MM.1S (cell line): ENCODE measurements around the gene AGPS.
"Not testable (repeated sequence)": the region's sequence is repeated elsewhere in the genome, so short reads cannot be mapped to it uniquely, and the experiment has no call there.

Source experiments
- DNase-seq: peaks from one replicate; pipeline ENCODE4 v3.0.0-alpha.2; 2015
- H2AFZ ChIP-seq: fragments of 300-600 bp; sonication (generic); 2 replicates; pipeline ENCODE4 v1.6.0; 2016; ENCODE audit warnings: antibody characterized with exemption, low read length
- H3F3A ChIP-seq: fragments of 300-600 bp; sonication (generic); 2 replicates; pipeline ENCODE4 v1.6.1; 2016; ENCODE audit warnings: mild to moderate bottlenecking, antibody characterized with exemption, low read length, moderate library complexity, mixed read lengths; ENCODE audit not compliant: insufficient read depth
- H3K27ac ChIP-seq: fragments of 300-600 bp; sonication (generic); 2 replicates; pipeline ENCODE4 v1.5.1; 2016; ENCODE audit warnings: mild to moderate bottlenecking, low read length
- H3K27me3 ChIP-seq: fragments of 300-600 bp; sonication (generic); replicated peaks from 2 replicates; pipeline ENCODE4 v1.6.0; 2016; ENCODE audit warnings: low read length; ENCODE audit not compliant: insufficient read depth
- H3K36me3 ChIP-seq: fragments of 300-600 bp; sonication (generic); replicated peaks from 2 replicates; pipeline ENCODE4 v1.6.1; 2016; ENCODE audit warnings: mild to moderate bottlenecking, low read length, mixed read lengths; ENCODE audit not compliant: insufficient read depth
- H3K4me1 ChIP-seq: fragments of 300-600 bp; sonication (generic); 2 replicates; pipeline ENCODE4 v1.6.1; 2016; ENCODE audit warnings: low read length, mixed read lengths
- H3K4me2 ChIP-seq: fragments of 300-600 bp; sonication (generic); 2 replicates; pipeline ENCODE4 v1.6.0; 2016; ENCODE audit warnings: low read depth, low read length
- H3K4me3 ChIP-seq: fragments of 300-600 bp; sonication (generic); 2 replicates; pipeline ENCODE4 v1.5.1; 2016; ENCODE audit warnings: low read length, mixed read lengths
- H3K79me2 ChIP-seq: fragments of 300-600 bp; sonication (generic); 2 replicates; pipeline ENCODE4 v1.6.1; 2016; ENCODE audit warnings: mixed run types, low read length, mixed read lengths
- H3K9ac ChIP-seq: fragments of 300-600 bp; sonication (generic); 2 replicates; pipeline ENCODE4 v1.6.1; 2016; ENCODE audit warnings: low read length, mixed read lengths
- H3K9me2 ChIP-seq: fragments of 300-600 bp; sonication (generic); replicated peaks from 2 replicates; pipeline ENCODE4 v1.6.1; 2016; ENCODE audit warnings: mild to moderate bottlenecking, low read length, mixed read lengths; ENCODE audit not compliant: insufficient read depth
- H3K9me3 ChIP-seq: fragments of 300-600 bp; sonication (generic); replicated peaks from 2 replicates; pipeline ENCODE4 v1.6.1; 2016; ENCODE audit warnings: mild to moderate bottlenecking, low read length, mixed read lengths; ENCODE audit not compliant: insufficient read depth
- H4K20me1 ChIP-seq: fragments of 300-600 bp; sonication (generic); 2 replicates; pipeline ENCODE4 v1.6.1; 2016; ENCODE audit warnings: mild to moderate bottlenecking, low read length, moderate library complexity, mixed read lengths; ENCODE audit not compliant: insufficient read depth
- CTCF ChIP-seq: fragments of 300-600 bp; sonication (generic); IDR thresholded peaks from 2 replicates; pipeline ENCODE4 v1.5.1; 2016; ENCODE audit warnings: antibody characterized with exemption, low read length, mixed read lengths
- EZH2 ChIP-seq: fragments of 300-600 bp; sonication (generic); optimal IDR thresholded peaks from 2 replicates; pipeline ENCODE3; 2017; ENCODE audit warnings: low read depth, mild to moderate bottlenecking, antibody characterized with exemption, low read length, mixed read lengths
- EZH2phosphoT487 ChIP-seq: fragments of 300-600 bp; sonication (generic); IDR thresholded peaks from 2 replicates; pipeline ENCODE4 v1.6.1; 2018; ENCODE audit warnings: antibody characterized with exemption, low read length

Gene AGPS

GRCh38 chr2:177348733-177349693, 43.6 kb upstream of the AGPS start:
- no peak overlapping the region for H3K4me3 ChIP-seq
- no peaks in the 10 kb centered on the region for H3K9me2 ChIP-seq
- H2AFZ ChIP-seq = no peak overlapping the region
- H3K27me3 ChIP-seq = no peaks in the 10 kb centered on the region
- H3K27ac ChIP-seq = no peak overlapping the region
- H3K9ac ChIP-seq = no peak overlapping the region
- no peaks in the 10 kb centered on the region for H4K20me1 ChIP-seq
- TF ChIP-seq CTCF = no peak
- no peaks in the 10 kb centered on the region for H3K4me1 ChIP-seq
- H3F3A ChIP-seq = no peaks in the 10 kb centered on the region
- no peaks in the 10 kb centered on the region for H3K79me2 ChIP-seq
- no peaks in the 10 kb centered on the region for H3K9me3 ChIP-seq
- no peak overlapping the region for H3K4me2 ChIP-seq
- H3K36me3 ChIP-seq = no peaks in the 10 kb centered on the region
- DNase-seq = no peak

- not testable (repeated sequence) for H3K4me2 ChIP-seq, H3K9me2 ChIP-seq, H3K27me3 ChIP-seq, H3F3A ChIP-seq, H3K36me3 ChIP-seq, H3K4me1 ChIP-seq, H4K20me1 ChIP-seq, H3K4me3 ChIP-seq, H3K9ac ChIP-seq, H3K79me2 ChIP-seq, DNase-seq, H3K27ac ChIP-seq, H3K9me3 ChIP-seq, H2AFZ ChIP-seq
Observed at GRCh38 chr2:177350624-177351023, 41.9 kb upstream of the AGPS start.

GRCh38 chr2:177351121-177351520, 41.5 kb upstream of the AGPS start:
- H3K9me3 ChIP-seq, H3K27ac ChIP-seq, H4K20me1 ChIP-seq, H3K36me3 ChIP-seq, DNase-seq, H3K27me3 ChIP-seq, H3F3A ChIP-seq, H3K9ac ChIP-seq, H3K79me2 ChIP-seq, H3K4me2 ChIP-seq, H3K4me3 ChIP-seq, H3K4me1 ChIP-seq, H2AFZ ChIP-seq, H3K9me2 ChIP-seq: not testable (repeated sequence)

- Histone ChIP-seq H3K9me3 (no peaks in the 10 kb centered on the region), H3K4me1 (no peaks in the 10 kb centered on the region), H2AFZ (no peak overlapping the region), H3K36me3 (no peaks in the 10 kb centered on the region), H3K27ac (no peak overlapping the region), H3K79me2 (no peaks in the 10 kb centered on the region), H4K20me1 (no peaks in the 10 kb centered on the region), H3K4me3 (no peak overlapping the region), H3K9me2 (no peaks in the 10 kb centered on the region), H3K4me2 (no peak overlapping the region), H3F3A (no peaks in the 10 kb centered on the region), H3K9ac (no peak overlapping the region), H3K27me3 (no peaks in the 10 kb centered on the region)
- no peak for TF ChIP-seq CTCF
- no peak for TF ChIP-seq EZH2
- no peak for TF ChIP-seq EZH2phosphoT487
- no peak for DNase-seq
Observed at GRCh38 chr2:177352441-177353186, 40.0 kb upstream of the AGPS start.
